A172 (cell line): ENCODE data around the gene RASGRF1. TPM values are rescaled to one million over a fixed set of nuclear protein-coding genes. Genes with fewer than 3 reads are reported as not detected.

Experiments used
- DNase-seq: peaks from one replicate; pipeline ENCODE4 v3.0.0-alpha.2; 2015; ENCODE audit warnings: low spot score
- total RNA-seq: library from RNA; depleted of rRNA; stranded (reverse); fragments of >200 nt; shearing (Covaris generic); gene quantifications from 2 replicates; pipeline ENCODE4 v1.2.3, GENCODE V29; 2014

The RASGRF1 gene
- total RNA-seq, 1 experiment from 2014 or later = 1.2 TPM

DNA sequence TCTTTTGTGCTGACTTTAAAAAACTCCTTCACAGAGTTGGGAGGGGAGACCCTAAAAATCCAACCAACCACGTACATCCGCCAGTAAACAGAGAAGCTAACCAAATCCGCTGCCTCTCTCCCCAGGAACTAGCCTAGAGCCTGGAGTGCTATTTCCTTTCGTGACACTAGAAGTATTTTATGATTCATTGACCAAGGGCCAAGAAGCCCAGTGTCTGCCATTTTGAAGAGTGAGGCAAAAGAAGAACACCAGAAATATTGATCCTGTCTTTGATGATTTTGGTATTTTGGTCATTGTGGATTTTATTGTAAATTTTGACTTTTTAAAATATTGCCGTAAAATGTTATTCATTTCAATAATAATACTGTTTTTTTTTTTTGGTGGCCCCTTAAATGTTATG lies 135.2 kb downstream of the RASGRF1 start:
- DNase-seq = no peak

DNA sequence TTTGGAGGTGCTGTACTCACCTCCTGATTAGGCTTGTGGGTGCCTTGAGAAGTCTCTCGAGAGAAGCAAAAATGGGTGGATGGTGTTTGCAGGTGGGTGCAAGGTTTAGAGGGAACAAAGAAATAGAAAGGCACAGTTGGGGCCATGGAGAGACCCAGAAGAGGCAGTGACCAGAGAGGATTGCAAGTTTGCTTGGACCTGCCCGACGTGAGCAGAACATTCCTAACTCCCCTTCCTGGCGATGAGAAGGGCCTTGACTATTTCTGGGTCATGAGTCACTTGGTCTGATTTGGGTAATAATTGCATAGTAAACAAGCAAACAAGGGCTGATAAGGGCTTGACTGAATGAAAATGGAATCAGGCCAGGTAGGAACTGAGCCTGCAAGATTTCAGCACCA lies 138.7 kb downstream of the RASGRF1 start:
- peak; percentile 62 for DNase-seq

GRCh38 chr15:78950902-78951840 lies 139.4 kb downstream of the RASGRF1 start:
- peak; percentile 8 for DNase-seq

GRCh38 chr15:78950343-78950742 lies 140.2 kb downstream of the RASGRF1 start:
- DNase-seq = no peak

DNA sequence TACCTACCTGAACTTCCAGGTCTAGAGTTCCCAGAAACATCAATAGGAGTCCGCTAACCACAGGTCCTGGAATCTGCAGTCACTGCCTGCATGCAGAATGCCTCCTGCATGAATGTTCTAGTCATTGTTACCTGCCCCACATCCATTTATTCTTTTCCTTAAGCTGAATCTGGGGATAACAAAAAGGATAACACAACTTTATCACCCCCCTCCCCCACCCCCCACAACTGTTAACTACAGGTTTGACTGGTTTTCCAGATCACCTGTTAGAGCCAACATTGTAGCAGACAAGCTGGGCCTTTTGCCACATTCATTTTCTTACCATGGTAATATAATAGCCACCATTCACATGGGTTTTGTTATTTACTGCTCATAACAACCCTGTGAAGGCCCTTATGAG lies 141.1 kb downstream of the RASGRF1 start:
- DNase-seq = no peak

DNA sequence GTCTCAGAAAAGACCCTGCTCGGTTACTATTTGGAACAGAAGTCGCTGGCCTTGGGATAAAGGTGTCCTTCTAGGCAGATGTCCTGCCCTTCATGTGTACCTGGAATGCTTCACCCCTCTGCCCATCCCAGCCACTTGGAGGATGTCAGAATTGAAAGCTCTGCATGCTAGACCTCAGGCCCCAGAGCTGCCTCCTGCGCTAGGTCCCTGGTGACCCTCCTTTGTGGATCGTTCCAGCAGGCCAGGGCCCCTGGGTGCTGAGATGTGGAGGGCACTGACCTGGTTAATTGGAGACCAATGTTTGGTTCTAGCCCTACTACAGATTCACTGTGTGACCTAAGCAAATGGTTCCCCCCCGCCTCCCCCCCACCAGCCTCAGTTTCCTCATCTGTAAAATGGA lies 143.1 kb downstream of the RASGRF1 start:
- DNase-seq = no peak

DNA sequence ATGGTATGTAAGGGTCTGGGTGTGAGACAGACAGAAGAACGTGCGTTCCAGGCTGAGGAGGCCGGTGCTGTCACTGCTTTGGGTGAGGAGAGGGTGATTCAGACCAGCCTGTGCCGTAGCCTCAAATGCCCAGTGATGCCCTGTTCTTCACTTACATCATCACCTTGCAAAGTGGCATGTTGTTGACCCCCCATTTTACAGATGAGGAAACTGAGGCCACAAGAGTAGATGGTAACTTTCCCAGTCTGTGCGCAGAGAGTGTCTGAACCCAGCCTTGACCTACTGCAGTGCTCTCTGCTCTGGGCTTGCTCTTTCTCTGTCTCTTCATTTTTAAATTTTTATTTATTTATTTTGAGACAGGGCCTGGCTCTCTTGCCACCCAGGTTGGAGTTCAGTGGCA lies 144.1 kb downstream of the RASGRF1 start:
- DNase-seq = no peak

DNA sequence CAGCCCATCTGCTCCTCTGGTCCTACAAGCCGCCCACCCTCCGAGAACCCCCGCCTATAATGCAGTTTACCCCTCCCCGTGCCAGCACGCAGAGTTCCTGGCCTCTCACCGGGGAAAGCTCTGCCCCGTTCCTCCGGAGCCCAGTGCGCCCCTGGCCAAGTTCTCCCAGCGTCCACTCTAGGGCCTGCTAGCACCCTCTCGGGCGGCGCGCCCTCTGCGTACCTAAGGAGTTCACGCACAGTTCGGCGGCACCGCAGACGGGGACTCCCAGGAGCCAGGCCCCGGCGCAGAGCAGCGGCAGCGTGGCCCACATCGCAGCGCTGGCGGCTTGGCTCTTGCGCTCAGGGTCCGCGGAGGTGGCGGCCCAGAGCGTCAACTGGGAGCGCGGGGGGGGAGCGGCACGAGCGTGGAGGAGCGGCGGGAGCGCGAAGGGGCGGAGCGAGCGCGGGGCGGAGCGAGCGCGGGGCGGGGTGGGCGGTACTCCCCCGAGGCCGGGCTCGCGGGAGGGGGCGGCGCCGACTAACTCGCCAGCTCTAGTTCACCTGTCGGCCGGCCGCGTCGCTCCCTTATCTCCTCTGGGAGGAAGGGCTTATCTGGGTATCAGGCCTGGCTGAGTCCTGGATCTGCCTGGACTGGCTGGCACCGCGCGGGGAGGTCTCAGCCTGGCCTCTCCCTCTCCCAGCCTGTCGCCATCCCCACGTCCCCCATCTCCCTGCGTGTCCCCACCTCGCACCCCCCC lies 145.7 kb downstream of the RASGRF1 start, which contains the start of gene CTSH:
Gene CTSH (minus strand): TSS at position 378 of the 739 bp plus-strand sequence. CDS start 65 bp downstream, at position 313.
- DNase-seq = peak; percentile 16

GRCh38 chr15:78944202-78944625 lies 146.4 kb downstream of the RASGRF1 start:
- no peak for DNase-seq

- DNase-seq = no peak
Observed at GRCh38 chr15:78943692-78944091, 146.9 kb downstream of the RASGRF1 start.

DNA sequence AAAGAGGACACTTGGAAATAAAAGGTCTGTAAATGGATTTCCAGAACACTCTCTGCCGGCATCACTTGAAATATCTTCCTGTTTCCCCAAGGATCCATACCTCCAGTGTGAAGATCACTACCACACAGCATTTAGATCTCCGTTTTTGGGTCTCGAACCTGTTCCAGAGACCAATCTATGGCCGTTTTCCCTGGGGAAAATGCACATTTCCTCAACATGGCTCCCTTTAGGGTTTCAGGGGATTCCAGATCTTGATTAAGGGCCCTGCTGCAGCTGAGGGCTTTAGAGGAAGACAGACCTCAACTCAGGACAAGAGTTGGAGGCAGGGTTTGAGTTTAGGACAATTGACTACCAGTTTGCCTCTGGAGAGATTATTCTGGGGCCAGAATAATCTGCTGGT lies 147.8 kb downstream of the RASGRF1 start:
- DNase-seq = no peak

GRCh38 chr15:78938658-78939488 lies 151.7 kb downstream of the RASGRF1 start:
- DNase-seq = no peak

DNA sequence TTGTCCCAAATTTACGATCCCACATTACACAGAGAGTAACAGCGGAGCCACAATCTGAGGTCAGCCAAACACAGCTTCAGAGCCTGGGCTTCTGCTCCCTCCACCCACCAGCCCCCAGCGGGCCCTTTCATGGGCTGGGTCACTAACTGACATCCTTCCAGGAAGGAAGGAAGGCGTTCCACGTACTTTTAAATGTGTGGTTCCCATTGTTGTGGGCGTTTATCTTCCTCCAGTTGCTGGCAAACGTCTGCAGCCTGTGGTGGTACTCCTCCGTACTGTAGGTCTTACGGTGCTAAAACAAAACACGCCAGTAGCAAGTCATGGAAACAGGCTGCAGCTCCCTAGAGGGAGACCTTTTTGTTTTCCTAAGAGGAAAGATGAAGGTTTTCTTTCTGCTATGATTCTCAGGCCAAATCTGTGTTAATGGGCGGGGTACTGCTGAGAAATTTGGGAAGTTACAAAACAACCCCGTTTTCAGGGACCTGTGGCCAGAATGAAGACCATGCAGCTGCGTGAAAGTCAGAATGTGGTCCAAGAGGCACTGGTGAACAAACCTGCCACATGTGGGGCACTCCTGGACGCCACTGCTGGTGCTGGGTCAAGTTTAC lies 153.3 kb downstream of the RASGRF1 start:
- DNase-seq = no peak

- no peak for DNase-seq
Observed at GRCh38 chr15:78934655-78935023, 155.9 kb downstream of the RASGRF1 start.

GRCh38 chr15:78933823-78934654 lies 156.5 kb downstream of the RASGRF1 start:
- DNase-seq = no peak

- DNase-seq = no peak
Observed at GRCh38 chr15:78933187-78933822, 157.3 kb downstream of the RASGRF1 start.

GRCh38 chr15:78932258-78932808 lies 158.2 kb downstream of the RASGRF1 start:
- no peak for DNase-seq

GRCh38 chr15:78931439-78932257 lies 158.9 kb downstream of the RASGRF1 start:
- no peak for DNase-seq
